Lower lobe of right lung (tissue), 2 donors: ENCODE measurements around the gene EZH2. TPM values are rescaled to one million over a fixed set of nuclear protein-coding genes. Genes with fewer than 3 reads are reported as not detected.

Experiments used
- ATAC-seq, 2 donors: fragments of 200-7000 bp; cut with Tn5 transposase; one replicate each; pipeline ENCODE4 v1.9.1; 2020 to 2022; ENCODE audit warnings: mild to moderate bottlenecking in 2 of 2, moderate library complexity in 2 of 2
- DNase-seq: peaks from one replicate; pipeline ENCODE4 v3.0.0-alpha.2; 2020
- H3K27ac ChIP-seq: fragments of 200-600 bp; one replicate; pipeline ENCODE4 v1.8.0; 2022
- H3K27me3 ChIP-seq: fragments of 200-600 bp; one replicate; pipeline ENCODE4 v1.8.0; 2022; ENCODE audit warnings: low read depth
- H3K36me3 ChIP-seq: fragments of 200-600 bp; one replicate; pipeline ENCODE4 v1.8.0; 2022; ENCODE audit warnings: mild to moderate bottlenecking
- H3K4me1 ChIP-seq: fragments of 200-600 bp; one replicate; pipeline ENCODE4 v1.8.0; 2022
- H3K4me3 ChIP-seq: fragments of 200-600 bp; one replicate; pipeline ENCODE4 v1.8.0; 2022; ENCODE audit warnings: mild to moderate bottlenecking
- H3K9me3 ChIP-seq: fragments of 200-600 bp; one replicate; pipeline ENCODE4 v1.8.0; 2022
- intact Hi-C: fragments of 100-400 bp; cut with DNase I; formaldehyde crosslinking; loops from one replicate; pipeline ENCODE4 v1.11.0; 2022
- total RNA-seq: library from RNA; stranded (reverse); fragmentation: NEBNext Ultra II Directional; extraction: Animal tissue kit (Norgen Biotek cat#: 25700); gene quantifications from one replicate; pipeline ENCODE4 v1.2.1, GENCODE V29; 2021
- TF ChIP-seq, protein P1 (sequence below): fragments of 200-600 bp; IDR thresholded peaks from one replicate; pipeline ENCODE4 v1.8.0; 2022; ENCODE audit warnings: antibody characterized with exemption, mild to moderate bottlenecking
- donor health status: DM: no; HTN: yes; CAD: no; lungs with severe emphysema.

EZH2 gene
- total RNA-seq, 1 donor from 2014 or later, result 3.5 TPM

DNA sequence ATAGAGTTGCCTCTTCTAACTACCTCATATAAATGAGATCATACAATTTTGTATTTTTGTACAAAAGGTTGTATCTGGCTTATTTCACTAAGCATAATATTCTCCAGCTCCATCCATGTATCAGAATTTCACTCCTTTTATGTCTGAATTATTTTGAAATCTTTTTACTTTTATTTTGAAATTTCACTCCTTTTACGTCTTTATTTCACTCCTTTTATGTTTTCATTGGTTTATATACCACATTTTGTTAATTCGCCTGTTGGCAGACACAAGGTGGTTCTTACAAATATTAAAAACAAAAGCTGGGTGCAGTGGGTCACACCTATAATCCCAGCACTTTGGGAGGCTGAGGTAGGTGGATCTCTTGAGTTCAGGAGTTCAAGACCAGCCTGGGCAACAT lies 5.8 kb downstream of the EZH2 start:
- DNase-seq, result no peak
- Histone ChIP-seq H3K36me3 (no peaks in the 10 kb centered on the region), H3K9me3 (no peaks in the 10 kb centered on the region), H3K4me3 (no peak overlapping the region), H3K4me1 (peaks cover 5% of the 10 kb centered on the region), H3K27me3 (no peaks in the 10 kb centered on the region), H3K27ac (no peak overlapping the region)
- TF ChIP-seq, protein P1, sequence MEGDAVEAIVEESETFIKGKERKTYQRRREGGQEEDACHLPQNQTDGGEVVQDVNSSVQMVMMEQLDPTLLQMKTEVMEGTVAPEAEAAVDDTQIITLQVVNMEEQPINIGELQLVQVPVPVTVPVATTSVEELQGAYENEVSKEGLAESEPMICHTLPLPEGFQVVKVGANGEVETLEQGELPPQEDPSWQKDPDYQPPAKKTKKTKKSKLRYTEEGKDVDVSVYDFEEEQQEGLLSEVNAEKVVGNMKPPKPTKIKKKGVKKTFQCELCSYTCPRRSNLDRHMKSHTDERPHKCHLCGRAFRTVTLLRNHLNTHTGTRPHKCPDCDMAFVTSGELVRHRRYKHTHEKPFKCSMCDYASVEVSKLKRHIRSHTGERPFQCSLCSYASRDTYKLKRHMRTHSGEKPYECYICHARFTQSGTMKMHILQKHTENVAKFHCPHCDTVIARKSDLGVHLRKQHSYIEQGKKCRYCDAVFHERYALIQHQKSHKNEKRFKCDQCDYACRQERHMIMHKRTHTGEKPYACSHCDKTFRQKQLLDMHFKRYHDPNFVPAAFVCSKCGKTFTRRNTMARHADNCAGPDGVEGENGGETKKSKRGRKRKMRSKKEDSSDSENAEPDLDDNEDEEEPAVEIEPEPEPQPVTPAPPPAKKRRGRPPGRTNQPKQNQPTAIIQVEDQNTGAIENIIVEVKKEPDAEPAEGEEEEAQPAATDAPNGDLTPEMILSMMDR, result no peak
- ATAC-seq, result no peak
- intact Hi-C loops, result no loop called here

- ATAC-seq, result no peak
- Histone ChIP-seq H3K27ac (no peak overlapping the region), H3K4me1 (peaks cover 3% of the 10 kb centered on the region)
Observed at GRCh38 chr7:148877517-148877916, 6.6 kb downstream of the EZH2 start.

GRCh38 chr7:148872188-148872587 lies 11.9 kb downstream of the EZH2 start:
- ATAC-seq (no peak), DNase-seq (no peak)
- Histone ChIP-seq H3K27me3 (no peaks in the 10 kb centered on the region), H3K27ac (no peak overlapping the region), H3K4me1 (no peaks in the 10 kb centered on the region), H3K36me3 (no peaks in the 10 kb centered on the region), H3K9me3 (peaks cover 9% of the 10 kb centered on the region), H3K4me3 (no peak overlapping the region)
- TF ChIP-seq, protein P1, result no peak
- intact Hi-C loops, result no loop called here

More at GRCh38 chr7:148877517-148877916, 6.6 kb downstream of the EZH2 start:
- Histone ChIP-seq H3K4me3 (no peak overlapping the region), H3K27me3 (no peaks in the 10 kb centered on the region), H3K36me3 (no peaks in the 10 kb centered on the region), H3K9me3 (no peaks in the 10 kb centered on the region)
- TF ChIP-seq, protein P1, result no peak
- intact Hi-C loops, result no loop called here
- no peak for DNase-seq

GRCh38 chr7:148871551-148871950 lies 12.5 kb downstream of the EZH2 start:
- H3K36me3 ChIP-seq, result no peaks in the 10 kb centered on the region
- H3K27me3 ChIP-seq, result no peaks in the 10 kb centered on the region
- peaks cover 12% of the 10 kb centered on the region for H3K9me3 ChIP-seq
- H3K27ac ChIP-seq, result no peak overlapping the region
- no peaks in the 10 kb centered on the region for H3K4me1 ChIP-seq
- H3K4me3 ChIP-seq, result no peak overlapping the region
- intact Hi-C loops, result no loop called here
- TF ChIP-seq, protein P1, result no peak
- DNase-seq (no peak), ATAC-seq (no peak)

DNA sequence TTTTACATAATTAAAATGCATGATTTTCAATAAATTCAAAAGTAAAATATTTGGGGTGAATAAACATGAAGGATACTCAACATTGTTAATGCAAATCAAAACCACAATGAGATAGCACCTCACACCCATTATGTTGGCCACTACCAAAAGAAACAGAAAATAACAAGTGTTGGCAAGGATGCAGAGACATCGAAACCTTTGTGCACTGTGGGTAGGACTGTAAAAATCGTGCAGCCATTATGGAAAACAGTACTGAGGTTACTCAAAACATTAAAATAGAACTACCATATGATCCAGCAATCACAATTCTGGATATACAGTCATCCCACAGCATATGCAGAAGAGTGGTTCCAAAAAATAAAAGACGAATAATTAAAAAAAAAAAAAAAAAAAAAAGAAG lies 13.1 kb downstream of the EZH2 start:
- Histone ChIP-seq H3K9me3 (peaks cover 12% of the 10 kb centered on the region), H3K36me3 (no peaks in the 10 kb centered on the region), H3K27ac (no peak overlapping the region), H3K27me3 (no peaks in the 10 kb centered on the region), H3K4me1 (no peaks in the 10 kb centered on the region), H3K4me3 (no peak overlapping the region)
- intact Hi-C loops, result no loop called here
- DNase-seq (no peak), ATAC-seq (no peak)
- TF ChIP-seq, protein P1, result no peak

GRCh38 chr7:148868378-148868674 lies 15.8 kb downstream of the EZH2 start:
- Histone ChIP-seq H3K4me1 (no peaks in the 10 kb centered on the region), H3K27me3 (no peaks in the 10 kb centered on the region), H3K27ac (no peak overlapping the region), H3K36me3 (no peaks in the 10 kb centered on the region), H3K9me3 (peaks cover 12% of the 10 kb centered on the region), H3K4me3 (no peak overlapping the region)
- DNase-seq, result no peak
- no peak for ATAC-seq
- intact Hi-C loops, result no loop called here
- TF ChIP-seq, protein P1, result no peak
